ENCODE data around the gene FAM13A. TPM values are rescaled to one million over a fixed set of nuclear protein-coding genes. Genes with fewer than 3 reads are reported as not detected.
A peak's percentile ranks its signal among the peaks of the same experiment; 100 is the strongest.

FAM13A gene
- total and polyA plus RNA-seq, 9 of the 15 experiments (the other 6 are each of a cell fraction or from before 2014, with no cell fraction given) = 11.3 to 23.3 (median 14.7) TPM

DNA sequence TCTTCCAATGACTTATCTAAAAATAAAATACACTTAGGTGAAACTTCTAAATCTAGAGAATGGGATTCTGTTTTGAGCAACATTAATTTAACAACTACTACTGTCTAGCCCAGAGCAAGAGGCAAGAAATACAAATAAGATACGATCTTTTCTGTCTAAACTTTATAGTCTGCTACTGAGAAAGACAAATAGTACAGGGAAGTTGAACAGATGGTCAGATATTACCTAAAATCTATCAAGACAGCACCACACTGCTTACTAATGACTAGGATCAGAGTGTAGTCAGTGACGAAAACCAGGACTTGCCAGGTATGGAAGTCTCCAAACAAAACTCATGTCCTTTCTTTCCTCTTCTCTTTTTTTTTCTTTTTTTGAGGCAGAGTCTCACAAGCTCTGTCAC, 7.1 kb downstream of the FAM13A start:
- ChIA-PET CTCF (ENCODE audit: low intra/inter-chr PET ratio) (no interaction called here), POLR2A (interaction anchor here (1.1 kb wide), 1 partner anchor 10 kb away, joined by 5 read pairs; no protein-coding TSS in a partner anchor)
- Histone ChIP-seq H3K36me3 (ENCODE audit: control insufficient read depth, insufficient read depth, low read length) (0 out of 3 replicates have a peak, but pooled peaks cover 6% of the 10 kb centered on the region), H3K27me3 (ENCODE audit: control insufficient read depth in 2 of 2, insufficient read depth in 2 of 2, low read length in 2 of 2) (no peaks in the 10 kb centered on the region), H3K9me3 (replicated peaks; ENCODE audit: control insufficient read depth, insufficient read depth, low read depth, low read length) (no peaks in the 10 kb centered on the region), H3K4me2 (ENCODE audit: insufficient read depth, low read length) (no peak overlapping the region), H3K27ac (ENCODE audit: extremely low read depth, low read depth, low read length) (no peak overlapping the region), H2AFZ (ENCODE audit: low read depth, low read length) (no peak overlapping the region), H3K9ac (ENCODE audit: insufficient read depth in 1 of 2, low read depth in 2 of 2, low read length in 2 of 2) (no peak overlapping the region; a peak in 1 of 4 replicates), H3K9me1 (ENCODE audit: control insufficient read depth, insufficient read depth, low read length) (no peaks in the 10 kb centered on the region), H3K4me3 (no peak overlapping the region), H3K4me1 (replicated peaks in 1 of 2; ENCODE audit: control insufficient read depth in 2 of 2, insufficient read depth in 2 of 2, low read length in 2 of 2) (peaks cover 0 to 14% of the 10 kb centered on the region in 2 experiments; a peak in 2 of 5 replicates), H3K79me2 (ENCODE audit: control insufficient read depth, insufficient read depth, low read length) (peaks cover 87% of the 10 kb centered on the region), H4K20me1 (replicated peaks; ENCODE audit: control insufficient read depth, insufficient read depth, low read length) (no peaks in the 10 kb centered on the region)
- no peak for FAIRE-seq
- in situ Hi-C loops (cut with MboI) (no loop called here), intact Hi-C loops (cut with micrococcal nuclease) (no loop called here)
- 44% methylated on average over 2 of the region's 2 CpGs for WGBS (ENCODE audit: insufficient coverage, low coverage, missing lambda C conversion rate)
- ATAC-seq = no peak; the same call in 2 of the 3 replicates
- BruUV-seq (replicated peaks) = no TSS peak
- no peak for DNase-seq (ENCODE audit: extremely low read depth in 1 of 4, low spot score in 3 of 4)
- TF ChIP-seq, protein P1, sequence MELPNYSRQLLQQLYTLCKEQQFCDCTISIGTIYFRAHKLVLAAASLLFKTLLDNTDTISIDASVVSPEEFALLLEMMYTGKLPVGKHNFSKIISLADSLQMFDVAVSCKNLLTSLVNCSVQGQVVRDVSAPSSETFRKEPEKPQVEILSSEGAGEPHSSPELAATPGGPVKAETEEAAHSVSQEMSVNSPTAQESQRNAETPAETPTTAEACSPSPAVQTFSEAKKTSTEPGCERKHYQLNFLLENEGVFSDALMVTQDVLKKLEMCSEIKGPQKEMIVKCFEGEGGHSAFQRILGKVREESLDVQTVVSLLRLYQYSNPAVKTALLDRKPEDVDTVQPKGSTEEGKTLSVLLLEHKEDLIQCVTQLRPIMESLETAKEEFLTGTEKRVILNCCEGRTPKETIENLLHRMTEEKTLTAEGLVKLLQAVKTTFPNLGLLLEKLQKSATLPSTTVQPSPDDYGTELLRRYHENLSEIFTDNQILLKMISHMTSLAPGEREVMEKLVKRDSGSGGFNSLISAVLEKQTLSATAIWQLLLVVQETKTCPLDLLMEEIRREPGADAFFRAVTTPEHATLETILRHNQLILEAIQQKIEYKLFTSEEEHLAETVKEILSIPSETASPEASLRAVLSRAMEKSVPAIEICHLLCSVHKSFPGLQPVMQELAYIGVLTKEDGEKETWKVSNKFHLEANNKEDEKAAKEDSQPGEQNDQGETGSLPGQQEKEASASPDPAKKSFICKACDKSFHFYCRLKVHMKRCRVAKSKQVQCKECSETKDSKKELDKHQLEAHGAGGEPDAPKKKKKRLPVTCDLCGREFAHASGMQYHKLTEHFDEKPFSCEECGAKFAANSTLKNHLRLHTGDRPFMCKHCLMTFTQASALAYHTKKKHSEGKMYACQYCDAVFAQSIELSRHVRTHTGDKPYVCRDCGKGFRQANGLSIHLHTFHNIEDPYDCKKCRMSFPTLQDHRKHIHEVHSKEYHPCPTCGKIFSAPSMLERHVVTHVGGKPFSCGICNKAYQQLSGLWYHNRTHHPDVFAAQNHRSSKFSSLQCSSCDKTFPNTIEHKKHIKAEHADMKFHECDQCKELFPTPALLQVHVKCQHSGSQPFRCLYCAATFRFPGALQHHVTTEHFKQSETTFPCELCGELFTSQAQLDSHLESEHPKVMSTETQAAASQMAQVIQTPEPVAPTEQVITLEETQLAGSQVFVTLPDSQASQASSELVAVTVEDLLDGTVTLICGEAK (IDR thresholded peaks at IDR 0.05) = peak; percentile 66; the same call in 1 of the 2 replicates
- TF ChIP-seq, protein P1 (CRISPR knock-in tag; IDR thresholded peaks at IDR 0.05) = no peak
- no peak for TF ChIP-seq SIN3A (IDR thresholded peaks at IDR 0.05; ENCODE audit: borderline replicate concordance in 2 of 2, control insufficient read depth in 1 of 2, low read depth in 2 of 2, low read length in 2 of 2)
- TF ChIP-seq, protein P2, sequence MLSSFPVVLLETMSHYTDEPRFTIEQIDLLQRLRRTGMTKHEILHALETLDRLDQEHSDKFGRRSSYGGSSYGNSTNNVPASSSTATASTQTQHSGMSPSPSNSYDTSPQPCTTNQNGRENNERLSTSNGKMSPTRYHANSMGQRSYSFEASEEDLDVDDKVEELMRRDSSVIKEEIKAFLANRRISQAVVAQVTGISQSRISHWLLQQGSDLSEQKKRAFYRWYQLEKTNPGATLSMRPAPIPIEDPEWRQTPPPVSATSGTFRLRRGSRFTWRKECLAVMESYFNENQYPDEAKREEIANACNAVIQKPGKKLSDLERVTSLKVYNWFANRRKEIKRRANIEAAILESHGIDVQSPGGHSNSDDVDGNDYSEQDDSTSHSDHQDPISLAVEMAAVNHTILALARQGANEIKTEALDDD (IDR thresholded peaks at IDR 0.05) = 0 out of 2 replicates have a peak, but pooled peaks have one; percentile 24

All from K562 (cell line).